ENCODE measurements around the gene SLC4A4. TPM values are rescaled to one million over a fixed set of nuclear protein-coding genes. Genes with fewer than 3 reads are reported as not detected.

SLC4A4 gene
- total and polyA plus RNA-seq, 4 donors = 0.13 to 6.2 (median 2.9) TPM

GRCh38 chr4:71559957-71560571 lies 221.2 kb downstream of the SLC4A4 start:
- Histone ChIP-seq H3K4me3 (ENCODE audit: low read length in 2 of 2) (no peak overlapping the region), H3K36me3 (ENCODE audit: control insufficient read depth in 1 of 2, insufficient read depth in 2 of 2, low read length in 1 of 2) (no peaks in the 10 kb centered on the region), H3K4me1 (ENCODE audit: control insufficient read depth in 1 of 2, insufficient read depth in 2 of 2, low read length in 2 of 2) (no peaks in the 10 kb centered on the region), H3K27me3 (ENCODE audit: control insufficient read depth in 1 of 2, insufficient read depth in 2 of 2, low read length in 1 of 2) (no peaks in the 10 kb centered on the region), H3K27ac (ENCODE audit: low read depth in 1 of 2, low read length in 2 of 2) (no peak overlapping the region), H3K9me3 (ENCODE audit: control insufficient read depth, low read length) (no peaks in the 10 kb centered on the region)
- DNase-seq = no peak
- 0% methylated on average over 1 of the region's 1 CpG for WGBS, 2 donors
- ATAC-seq (ENCODE audit: low FRiP score) = no peak
- intact Hi-C loops (cut with DNase I) = no loop called here

DNA sequence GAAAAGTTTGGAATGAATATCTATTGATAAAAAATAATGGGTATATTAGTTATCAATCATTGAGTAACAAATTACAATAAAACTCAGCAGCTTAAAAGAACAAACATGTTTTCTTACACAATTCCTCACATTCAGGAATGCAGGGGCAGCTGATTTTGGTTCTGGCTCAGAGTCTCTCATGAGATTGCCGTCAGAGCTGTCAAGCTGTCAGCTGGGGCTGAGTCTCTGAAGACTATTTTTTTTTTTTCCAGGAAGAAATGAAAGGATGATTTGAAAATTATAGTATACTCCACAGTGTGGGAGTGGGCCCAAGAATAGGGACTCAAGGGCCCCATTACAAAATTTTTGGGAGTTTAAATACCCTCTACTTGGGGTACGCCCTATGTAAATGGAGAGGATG lies 226.0 kb downstream of the SLC4A4 start:
- no peak for ATAC-seq (ENCODE audit: low FRiP score)
- WGBS, 2 donors = 71 to 76% methylated on average over 2 of the region's 2 CpGs
- DNase-seq = no peak
- H3K9me3 ChIP-seq (ENCODE audit: control insufficient read depth, low read length) = no peaks in the 10 kb centered on the region
- no peak overlapping the region for H3K27ac ChIP-seq (ENCODE audit: low read depth in 1 of 2, low read length in 2 of 2)
- intact Hi-C loops (cut with DNase I) = no loop called here
- no peak overlapping the region for H3K4me3 ChIP-seq (ENCODE audit: low read length in 2 of 2)
- H3K4me1 ChIP-seq (ENCODE audit: control insufficient read depth in 1 of 2, insufficient read depth in 2 of 2, low read length in 2 of 2) = no peaks in the 10 kb centered on the region
- no peaks in the 10 kb centered on the region for H3K27me3 ChIP-seq (ENCODE audit: control insufficient read depth in 1 of 2, insufficient read depth in 2 of 2, low read length in 1 of 2)
- no peaks in the 10 kb centered on the region for H3K36me3 ChIP-seq (ENCODE audit: control insufficient read depth in 1 of 2, insufficient read depth in 2 of 2, low read length in 1 of 2)

DNA sequence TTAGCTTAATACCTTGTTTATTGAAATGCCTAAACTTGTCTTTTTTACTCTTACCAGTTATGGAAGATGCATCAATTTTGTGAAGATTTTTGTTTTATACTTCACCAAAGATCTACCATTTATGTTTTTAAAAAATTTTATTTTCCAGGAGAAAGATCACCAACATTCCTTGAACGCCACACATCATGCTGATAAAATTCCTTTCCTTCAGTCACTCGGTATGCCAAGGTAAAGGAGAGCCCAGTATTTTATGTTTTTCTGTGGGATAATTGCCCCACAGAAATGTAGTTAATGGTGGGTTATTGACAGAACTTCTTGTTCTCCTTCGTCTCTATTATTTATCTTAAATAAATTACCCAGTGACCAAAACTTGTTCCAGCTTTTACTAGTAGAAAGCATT lies 228.0 kb downstream of the SLC4A4 start:
- Histone ChIP-seq H3K36me3 (ENCODE audit: control insufficient read depth in 1 of 2, insufficient read depth in 2 of 2, low read length in 1 of 2) (no peaks in the 10 kb centered on the region), H3K4me3 (ENCODE audit: low read length in 2 of 2) (no peak overlapping the region), H3K27me3 (ENCODE audit: control insufficient read depth in 1 of 2, insufficient read depth in 2 of 2, low read length in 1 of 2) (no peaks in the 10 kb centered on the region), H3K9me3 (ENCODE audit: control insufficient read depth, low read length) (no peaks in the 10 kb centered on the region), H3K27ac (ENCODE audit: low read depth in 1 of 2, low read length in 2 of 2) (no peak overlapping the region), H3K4me1 (ENCODE audit: control insufficient read depth in 1 of 2, insufficient read depth in 2 of 2, low read length in 2 of 2) (no peaks in the 10 kb centered on the region)
- ATAC-seq (ENCODE audit: low FRiP score) = no peak
- 43 to 44% methylated on average over 3 of the region's 3 CpGs for WGBS, 2 donors
- DNase-seq = no peak
- intact Hi-C loops (cut with DNase I) = no loop called here

DNA sequence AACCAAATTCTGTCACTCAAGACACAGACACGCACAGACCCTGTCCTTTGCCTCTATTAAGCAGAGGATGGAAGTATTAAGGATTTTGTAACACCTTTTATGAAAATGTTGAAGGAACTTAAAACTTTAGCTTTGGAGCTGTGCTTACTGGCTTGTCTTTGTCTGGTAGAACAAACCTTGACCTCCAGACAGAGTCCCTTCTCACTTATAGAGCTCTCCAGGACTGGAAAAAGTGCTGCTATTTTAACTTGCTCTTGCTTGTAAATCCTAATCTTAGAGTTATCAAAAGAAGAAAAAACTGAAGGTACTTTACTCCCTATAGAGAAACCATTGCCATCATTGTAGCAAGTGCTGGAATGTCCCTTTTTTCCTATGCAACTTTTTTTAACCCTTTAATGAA lies 229.3 kb downstream of the SLC4A4 start:
- Histone ChIP-seq H3K9me3 (ENCODE audit: control insufficient read depth, low read length) (no peaks in the 10 kb centered on the region), H3K4me1 (ENCODE audit: control insufficient read depth in 1 of 2, insufficient read depth in 2 of 2, low read length in 2 of 2) (no peaks in the 10 kb centered on the region), H3K27ac (ENCODE audit: low read depth in 1 of 2, low read length in 2 of 2) (no peak overlapping the region), H3K36me3 (ENCODE audit: control insufficient read depth in 1 of 2, insufficient read depth in 2 of 2, low read length in 1 of 2) (no peaks in the 10 kb centered on the region), H3K4me3 (ENCODE audit: low read length in 2 of 2) (no peak overlapping the region), H3K27me3 (ENCODE audit: control insufficient read depth in 1 of 2, insufficient read depth in 2 of 2, low read length in 1 of 2) (no peaks in the 10 kb centered on the region)
- DNase-seq (no peak), ATAC-seq (ENCODE audit: low FRiP score) (no peak)
- intact Hi-C loops (cut with DNase I) = no loop called here
- 0 to 3% methylated on average over 1 of the region's 1 CpG for WGBS, 2 donors

- DNase-seq = no peak
- H3K27ac ChIP-seq (ENCODE audit: low read depth in 1 of 2, low read length in 2 of 2) = no peak overlapping the region
Observed at GRCh38 chr4:71570492-71570891, 231.7 kb downstream of the SLC4A4 start.

GRCh38 chr4:71571346-71571745 lies 232.5 kb downstream of the SLC4A4 start:
- H3K9me3 ChIP-seq (ENCODE audit: control insufficient read depth, low read length) = no peaks in the 10 kb centered on the region
- ATAC-seq (ENCODE audit: low FRiP score) (no peak), DNase-seq (no peak)
- H3K36me3 ChIP-seq (ENCODE audit: control insufficient read depth in 1 of 2, insufficient read depth in 2 of 2, low read length in 1 of 2) = no peaks in the 10 kb centered on the region
- H3K4me3 ChIP-seq (ENCODE audit: low read length in 2 of 2) = no peak overlapping the region
- no peak overlapping the region for H3K27ac ChIP-seq (ENCODE audit: low read depth in 1 of 2, low read length in 2 of 2)
- H3K4me1 ChIP-seq (ENCODE audit: control insufficient read depth in 1 of 2, insufficient read depth in 2 of 2, low read length in 2 of 2) = no peaks in the 10 kb centered on the region
- WGBS, 2 donors = 79 to 80% methylated on average over 3 of the region's 3 CpGs
- H3K27me3 ChIP-seq (ENCODE audit: control insufficient read depth in 1 of 2, insufficient read depth in 2 of 2, low read length in 1 of 2) = no peaks in the 10 kb centered on the region
- intact Hi-C loops (cut with DNase I) = no loop called here

More at GRCh38 chr4:71570492-71570891, 231.7 kb downstream of the SLC4A4 start:
- Histone ChIP-seq H3K9me3 (ENCODE audit: control insufficient read depth, low read length) (no peaks in the 10 kb centered on the region), H3K36me3 (ENCODE audit: control insufficient read depth in 1 of 2, insufficient read depth in 2 of 2, low read length in 1 of 2) (no peaks in the 10 kb centered on the region), H3K4me3 (ENCODE audit: low read length in 2 of 2) (no peak overlapping the region), H3K27me3 (ENCODE audit: control insufficient read depth in 1 of 2, insufficient read depth in 2 of 2, low read length in 1 of 2) (no peaks in the 10 kb centered on the region), H3K4me1 (ENCODE audit: control insufficient read depth in 1 of 2, insufficient read depth in 2 of 2, low read length in 2 of 2) (no peaks in the 10 kb centered on the region)
- no peak for ATAC-seq (ENCODE audit: low FRiP score)
- 83 to 84% methylated on average over 3 of the region's 3 CpGs for WGBS, 2 donors
- intact Hi-C loops (cut with DNase I) = no loop called here

DNA sequence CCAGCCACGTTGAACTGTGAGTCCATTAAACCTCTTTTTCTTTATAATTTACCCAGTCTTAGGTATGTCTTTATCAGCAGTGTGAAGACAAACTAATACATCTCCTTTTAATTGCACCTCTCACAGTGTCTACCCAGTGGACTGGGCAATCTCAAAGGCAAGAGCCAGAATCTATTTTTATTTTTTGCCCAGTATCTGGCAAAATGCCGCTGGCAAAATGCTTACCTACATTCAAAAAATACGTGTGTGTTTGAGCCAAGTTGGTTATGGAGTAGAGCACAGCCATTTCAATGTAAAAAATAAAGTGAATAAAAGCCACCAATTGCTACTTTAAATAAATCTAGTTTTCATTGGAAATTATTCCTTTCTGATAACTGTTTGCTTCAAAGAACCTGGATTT lies 245.2 kb downstream of the SLC4A4 start:
- no peak overlapping the region for H3K4me3 ChIP-seq (ENCODE audit: low read length in 2 of 2)
- no peaks in the 10 kb centered on the region for H3K9me3 ChIP-seq (ENCODE audit: control insufficient read depth, low read length)
- ATAC-seq (ENCODE audit: low FRiP score) (no peak), DNase-seq (no peak)
- no peaks in the 10 kb centered on the region for H3K27me3 ChIP-seq (ENCODE audit: control insufficient read depth in 1 of 2, insufficient read depth in 2 of 2, low read length in 1 of 2)
- WGBS, 2 donors = 39 to 44% methylated on average over 3 of the region's 3 CpGs
- H3K36me3 ChIP-seq (ENCODE audit: control insufficient read depth in 1 of 2, insufficient read depth in 2 of 2, low read length in 1 of 2) = no peaks in the 10 kb centered on the region
- no peak overlapping the region for H3K27ac ChIP-seq (ENCODE audit: low read depth in 1 of 2, low read length in 2 of 2)
- intact Hi-C loops (cut with DNase I) = no loop called here
- H3K4me1 ChIP-seq (ENCODE audit: control insufficient read depth in 1 of 2, insufficient read depth in 2 of 2, low read length in 2 of 2) = no peaks in the 10 kb centered on the region

DNA sequence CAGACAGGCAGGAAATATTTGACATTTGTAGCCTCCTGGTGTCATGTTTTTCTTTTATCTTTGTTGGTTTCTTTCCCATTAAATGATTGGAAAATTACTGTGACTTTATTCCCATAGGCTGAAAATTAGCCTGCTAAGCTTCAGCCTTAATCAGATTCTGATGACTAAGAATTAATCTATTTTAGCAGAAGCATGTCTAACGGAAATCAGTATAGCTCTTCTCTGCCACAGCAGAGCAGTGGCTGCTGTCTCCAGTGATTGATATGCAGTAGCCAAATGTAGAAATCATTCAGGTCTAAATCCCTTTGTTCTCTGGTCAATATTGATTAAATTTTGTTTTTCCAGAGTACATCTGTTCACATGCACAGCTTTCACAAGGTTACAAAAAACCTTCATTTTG lies 245.8 kb downstream of the SLC4A4 start:
- no peaks in the 10 kb centered on the region for H3K27me3 ChIP-seq (ENCODE audit: control insufficient read depth in 1 of 2, insufficient read depth in 2 of 2, low read length in 1 of 2)
- H3K27ac ChIP-seq (ENCODE audit: low read depth in 1 of 2, low read length in 2 of 2) = no peak overlapping the region
- no peaks in the 10 kb centered on the region for H3K4me1 ChIP-seq (ENCODE audit: control insufficient read depth in 1 of 2, insufficient read depth in 2 of 2, low read length in 2 of 2)
- no peak overlapping the region for H3K4me3 ChIP-seq (ENCODE audit: low read length in 2 of 2)
- no peak for DNase-seq
- no peaks in the 10 kb centered on the region for H3K9me3 ChIP-seq (ENCODE audit: control insufficient read depth, low read length)
- H3K36me3 ChIP-seq (ENCODE audit: control insufficient read depth in 1 of 2, insufficient read depth in 2 of 2, low read length in 1 of 2) = no peaks in the 10 kb centered on the region
- no peak for ATAC-seq (ENCODE audit: low FRiP score)
- intact Hi-C loops (cut with DNase I) = no loop called here
- 53 to 60% methylated on average over 1 of the region's 1 CpG for WGBS, 2 donors

GRCh38 chr4:71586087-71586763 lies 247.4 kb downstream of the SLC4A4 start:
- ATAC-seq (ENCODE audit: low FRiP score) (no peak), DNase-seq (no peak)
- H3K4me3 ChIP-seq (ENCODE audit: low read length in 2 of 2) = no peak overlapping the region
- intact Hi-C loops (cut with DNase I) = no loop called here
- H3K27ac ChIP-seq (ENCODE audit: low read depth in 1 of 2, low read length in 2 of 2) = no peak overlapping the region
- no peaks in the 10 kb centered on the region for H3K9me3 ChIP-seq (ENCODE audit: control insufficient read depth, low read length)
- 63 to 65% methylated on average over 4 of the region's 4 CpGs for WGBS, 2 donors
- H3K27me3 ChIP-seq (ENCODE audit: control insufficient read depth in 1 of 2, insufficient read depth in 2 of 2, low read length in 1 of 2) = no peaks in the 10 kb centered on the region
- H3K36me3 ChIP-seq (ENCODE audit: control insufficient read depth in 1 of 2, insufficient read depth in 2 of 2, low read length in 1 of 2) = no peaks in the 10 kb centered on the region
- no peaks in the 10 kb centered on the region for H3K4me1 ChIP-seq (ENCODE audit: control insufficient read depth in 1 of 2, insufficient read depth in 2 of 2, low read length in 2 of 2)

Measured in aorta (tissue), 5 donors.